ENCODE data around the gene MLH3. TPM values are rescaled to one million over a fixed set of nuclear protein-coding genes. Genes with fewer than 3 reads are reported as not detected.

MLH3 gene
- total RNA-seq: 33.4 TPM
- long read RNA-seq, full-length matches to known transcripts: 7 of 14 reads
- long read RNA-seq, partial matches to known transcripts: 2 of 14 reads
- long read RNA-seq, other reads (novel, unspliced or antisense): 5 of 14 reads

DNA sequence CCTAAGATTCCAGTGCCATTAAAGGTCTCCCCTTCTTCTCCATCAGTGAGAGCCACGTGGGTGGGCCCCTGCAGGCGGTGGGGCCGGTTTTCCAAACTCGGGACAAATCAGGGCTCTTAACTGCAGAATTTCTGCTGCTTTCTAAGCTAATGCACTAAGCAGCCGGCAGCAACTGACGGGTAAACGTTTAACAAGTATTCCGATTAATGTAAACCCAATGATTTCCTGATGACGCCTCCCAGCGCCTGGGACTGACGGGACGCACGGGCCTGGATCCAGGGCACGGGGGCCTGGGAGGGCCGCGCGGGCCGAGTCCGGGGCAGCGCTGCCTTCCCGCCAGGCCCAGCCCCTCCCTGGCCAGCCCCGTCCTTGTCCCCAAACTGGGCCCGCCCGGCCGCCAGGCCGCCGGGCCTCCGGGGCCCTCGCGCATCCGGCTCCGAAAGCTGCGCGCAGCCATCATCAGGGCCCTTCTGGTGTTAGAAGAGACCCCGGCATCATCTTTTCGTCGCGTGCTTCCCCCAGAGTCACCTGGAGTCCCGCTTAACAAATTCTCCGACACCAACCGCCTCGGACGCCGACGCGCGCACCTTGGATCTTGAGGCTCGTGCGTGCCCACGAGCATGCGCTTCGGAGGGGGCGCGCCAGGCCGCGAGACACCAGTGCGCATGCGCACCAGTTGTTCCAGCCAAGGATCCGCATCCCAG is at the start of gene MLH3:
MLH3 (minus strand) TSS at position 616 of the 704 bp plus-strand sequence. CDS start 1,812 bp downstream, outside the sequence.
- intact Hi-C loops (cut with DNase I): no loop called here
- Histone ChIP-seq H3K4me3 (peak within 1 kb of the TSS; percentile 70), H3K27me3 (no peaks in the 10 kb centered on the region), H3K9me3 (no peaks in the 10 kb centered on the region), H3K27ac (peak within 1 kb of the TSS; percentile 93), H3K4me1 (peaks cover 13% of the 10 kb centered on the region), H3K36me3 (no peaks in the 10 kb centered on the region)
- TF ChIP-seq, protein P1, sequence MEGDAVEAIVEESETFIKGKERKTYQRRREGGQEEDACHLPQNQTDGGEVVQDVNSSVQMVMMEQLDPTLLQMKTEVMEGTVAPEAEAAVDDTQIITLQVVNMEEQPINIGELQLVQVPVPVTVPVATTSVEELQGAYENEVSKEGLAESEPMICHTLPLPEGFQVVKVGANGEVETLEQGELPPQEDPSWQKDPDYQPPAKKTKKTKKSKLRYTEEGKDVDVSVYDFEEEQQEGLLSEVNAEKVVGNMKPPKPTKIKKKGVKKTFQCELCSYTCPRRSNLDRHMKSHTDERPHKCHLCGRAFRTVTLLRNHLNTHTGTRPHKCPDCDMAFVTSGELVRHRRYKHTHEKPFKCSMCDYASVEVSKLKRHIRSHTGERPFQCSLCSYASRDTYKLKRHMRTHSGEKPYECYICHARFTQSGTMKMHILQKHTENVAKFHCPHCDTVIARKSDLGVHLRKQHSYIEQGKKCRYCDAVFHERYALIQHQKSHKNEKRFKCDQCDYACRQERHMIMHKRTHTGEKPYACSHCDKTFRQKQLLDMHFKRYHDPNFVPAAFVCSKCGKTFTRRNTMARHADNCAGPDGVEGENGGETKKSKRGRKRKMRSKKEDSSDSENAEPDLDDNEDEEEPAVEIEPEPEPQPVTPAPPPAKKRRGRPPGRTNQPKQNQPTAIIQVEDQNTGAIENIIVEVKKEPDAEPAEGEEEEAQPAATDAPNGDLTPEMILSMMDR (IDR thresholded peaks at IDR 0.05): no peak
- peak; percentile 94 for ATAC-seq
- DNase-seq: peak; percentile 93

DNA sequence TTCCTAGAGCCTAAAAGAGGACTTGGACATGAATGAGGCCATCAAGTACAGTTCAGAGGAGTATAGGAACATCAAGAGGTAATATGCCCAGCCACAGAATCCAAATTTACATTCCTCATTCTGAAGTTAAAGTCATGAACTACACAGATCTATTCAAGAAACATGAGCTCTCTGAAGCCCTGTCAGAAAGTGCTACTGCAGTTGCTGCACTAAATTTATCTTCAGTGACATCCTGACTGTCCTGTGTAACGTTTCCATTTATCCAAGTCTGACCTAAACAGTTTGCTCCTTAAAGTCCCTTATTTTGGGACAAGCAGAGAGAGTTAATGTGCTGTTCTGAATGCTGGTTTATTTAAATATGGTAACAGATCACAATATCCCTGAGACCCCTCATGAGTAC is 47.4 kb upstream of the MLH3 start:
- no peaks in the 10 kb centered on the region for H3K9me3 ChIP-seq
- H3K4me3 ChIP-seq: no peak overlapping the region
- no peaks in the 10 kb centered on the region for H3K4me1 ChIP-seq
- TF ChIP-seq, protein P1 (IDR thresholded peaks at IDR 0.05): no peak
- intact Hi-C loops (cut with DNase I): no loop called here
- H3K27me3 ChIP-seq: no peaks in the 10 kb centered on the region
- H3K36me3 ChIP-seq: peaks cover 97% of the 10 kb centered on the region
- ATAC-seq (no peak), DNase-seq (no peak)
- H3K27ac ChIP-seq: no peak overlapping the region

DNA sequence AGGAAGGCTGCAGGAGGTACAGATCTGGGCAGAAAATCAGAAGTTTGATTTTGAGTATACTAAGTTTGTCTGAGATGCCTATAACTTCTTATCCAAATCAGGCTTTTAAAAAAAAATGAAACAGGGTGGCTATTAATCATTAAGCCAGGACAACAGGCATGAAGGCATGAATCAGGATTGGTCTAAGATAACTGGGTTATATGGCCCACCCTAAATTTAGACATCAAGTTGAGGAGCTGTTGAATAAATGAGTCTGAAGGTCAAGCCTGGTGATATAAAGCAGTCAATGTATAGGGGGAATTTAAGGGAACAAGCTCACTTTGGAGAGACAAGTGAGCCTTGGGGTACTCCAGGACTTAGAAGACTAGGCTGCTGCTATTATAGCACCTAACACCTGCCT is 46.9 kb upstream of the MLH3 start:
- H3K27me3 ChIP-seq: no peaks in the 10 kb centered on the region
- no peak overlapping the region for H3K27ac ChIP-seq
- TF ChIP-seq, protein P1 (IDR thresholded peaks at IDR 0.05): no peak
- DNase-seq (no peak), ATAC-seq (no peak)
- H3K36me3 ChIP-seq: peaks cover 97% of the 10 kb centered on the region
- no peaks in the 10 kb centered on the region for H3K9me3 ChIP-seq
- intact Hi-C loops (cut with DNase I): no loop called here
- H3K4me3 ChIP-seq: no peak overlapping the region
- H3K4me1 ChIP-seq: no peaks in the 10 kb centered on the region

DNA sequence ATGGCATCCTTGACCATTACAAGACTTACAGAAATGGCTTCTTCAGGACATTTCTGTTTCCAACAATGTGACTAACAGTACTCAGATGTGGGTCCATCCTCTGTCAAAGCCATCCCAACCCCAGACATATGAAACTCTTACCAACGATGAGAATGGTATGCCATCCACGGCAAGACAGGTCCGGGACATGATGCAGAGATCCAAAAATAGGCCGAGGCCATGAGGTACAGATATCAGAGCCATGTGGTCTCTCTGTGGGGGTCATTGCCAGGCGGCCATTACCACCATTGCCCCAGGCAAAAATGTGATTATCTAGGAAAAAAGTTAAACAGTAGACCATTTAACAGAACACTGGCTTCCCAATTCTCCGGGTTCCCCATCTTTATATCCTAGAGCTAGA is 45.7 kb upstream of the MLH3 start:
- no peak for DNase-seq
- no peaks in the 10 kb centered on the region for H3K9me3 ChIP-seq
- intact Hi-C loops (cut with DNase I): no loop called here
- peaks cover 99% of the 10 kb centered on the region for H3K36me3 ChIP-seq
- no peak for ATAC-seq
- H3K4me1 ChIP-seq: no peaks in the 10 kb centered on the region
- H3K4me3 ChIP-seq: no peak overlapping the region
- no peaks in the 10 kb centered on the region for H3K27me3 ChIP-seq
- TF ChIP-seq, protein P1 (IDR thresholded peaks at IDR 0.05): no peak
- no peak overlapping the region for H3K27ac ChIP-seq

DNA sequence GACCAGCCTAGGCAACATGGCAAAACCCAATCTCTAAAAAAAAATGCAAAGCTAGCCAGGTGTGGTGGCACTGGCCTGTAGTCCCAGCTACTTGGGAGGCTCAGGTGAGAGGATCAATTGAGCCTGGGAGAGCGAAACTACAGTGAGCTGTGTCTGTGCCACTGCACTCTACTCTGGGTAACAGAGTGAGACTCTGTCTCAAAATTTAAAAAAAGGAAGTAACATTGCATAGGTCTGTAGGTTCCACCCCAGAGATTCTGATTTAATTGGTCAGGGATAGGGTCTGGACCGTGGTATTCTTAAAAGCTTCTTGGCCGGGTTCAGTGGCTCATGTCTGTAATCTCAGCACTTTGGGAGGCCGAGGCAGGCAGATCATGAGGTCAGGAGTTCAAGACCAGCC is 44.4 kb upstream of the MLH3 start:
- TF ChIP-seq, protein P1 (IDR thresholded peaks at IDR 0.05): no peak
- intact Hi-C loops (cut with DNase I): no loop called here
- no peaks in the 10 kb centered on the region for H3K4me1 ChIP-seq
- no peaks in the 10 kb centered on the region for H3K27me3 ChIP-seq
- H3K9me3 ChIP-seq: no peaks in the 10 kb centered on the region
- no peak overlapping the region for H3K4me3 ChIP-seq
- no peak for DNase-seq
- peaks cover 99% of the 10 kb centered on the region for H3K36me3 ChIP-seq
- ATAC-seq: no peak
- H3K27ac ChIP-seq: no peak overlapping the region

All from upper lobe of right lung (tissue), 1 donor.